NOMO-1 (cell line): ENCODE results near the gene GIGYF2.

Source experiments
- DNase-seq, 2 experiments: peaks; one replicate each; lab custom pipeline; 2025; ENCODE audit not compliant: unreplicated experiment in 2 of 2; lab: John Stamatoyannopoulos, UW

GIGYF2 gene

GRCh38 chr2:232888839-232889529 lies 191.9 kb downstream of the GIGYF2 start:
- DNase-seq = no peak

GRCh38 chr2:232889876-232890401 lies 192.8 kb downstream of the GIGYF2 start:
- no peak for DNase-seq

DNA sequence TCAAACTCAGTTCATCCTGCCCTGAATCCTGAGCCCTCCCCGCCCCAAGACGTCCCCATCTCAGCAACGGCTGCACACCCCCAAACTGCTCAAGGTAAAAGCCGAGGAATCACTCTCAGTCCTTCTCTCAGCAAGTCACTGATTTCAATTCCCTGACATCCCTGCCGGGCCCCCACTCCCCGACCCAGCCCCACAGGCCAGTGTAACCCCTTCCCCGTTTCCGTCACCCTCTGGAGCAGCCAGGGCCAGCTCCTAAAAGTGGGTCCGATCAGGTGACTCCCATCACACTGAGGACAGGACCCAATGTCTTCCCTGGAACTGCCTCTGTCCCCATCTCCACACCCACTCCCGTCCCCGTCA lies 193.4 kb downstream of the GIGYF2 start:
- no peak for DNase-seq

DNA sequence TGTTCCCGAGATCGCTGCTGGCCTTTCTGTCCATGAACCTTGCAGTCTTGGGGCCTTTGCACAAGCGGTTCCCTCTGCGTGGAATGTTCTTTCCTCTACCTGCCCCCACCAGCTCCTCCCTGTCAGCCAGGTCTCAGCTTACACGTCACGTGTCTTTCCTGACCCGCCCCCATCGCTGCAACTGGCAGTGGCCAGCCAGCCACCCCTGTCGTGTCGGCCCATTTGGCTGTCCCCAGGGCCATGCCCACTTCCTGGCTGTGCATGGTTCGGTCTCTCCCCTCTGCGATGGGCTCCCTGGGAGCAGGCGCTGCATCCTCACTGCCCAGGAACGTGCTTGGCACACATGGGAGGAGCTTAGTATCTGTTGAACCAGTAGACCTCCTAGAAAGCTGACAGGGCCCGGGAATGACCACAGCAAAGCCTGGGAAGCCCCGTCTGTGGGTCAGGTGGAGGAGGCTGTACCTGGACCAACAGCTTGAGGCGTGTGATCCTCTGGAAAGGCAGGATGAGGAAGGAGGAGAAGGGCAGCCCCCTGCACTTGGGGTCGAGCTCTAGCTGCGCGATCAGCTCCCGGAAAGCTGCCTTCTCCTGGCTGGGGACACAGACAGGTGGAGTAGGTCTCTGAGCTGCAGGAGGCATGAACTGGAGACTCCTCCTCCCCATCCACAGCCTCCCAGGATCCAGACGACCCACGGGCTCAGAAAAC lies 193.9 kb downstream of the GIGYF2 start:
- DNase-seq = no peak

GRCh38 chr2:232891621-232892071 lies 194.5 kb downstream of the GIGYF2 start:
- DNase-seq = no peak

DNA sequence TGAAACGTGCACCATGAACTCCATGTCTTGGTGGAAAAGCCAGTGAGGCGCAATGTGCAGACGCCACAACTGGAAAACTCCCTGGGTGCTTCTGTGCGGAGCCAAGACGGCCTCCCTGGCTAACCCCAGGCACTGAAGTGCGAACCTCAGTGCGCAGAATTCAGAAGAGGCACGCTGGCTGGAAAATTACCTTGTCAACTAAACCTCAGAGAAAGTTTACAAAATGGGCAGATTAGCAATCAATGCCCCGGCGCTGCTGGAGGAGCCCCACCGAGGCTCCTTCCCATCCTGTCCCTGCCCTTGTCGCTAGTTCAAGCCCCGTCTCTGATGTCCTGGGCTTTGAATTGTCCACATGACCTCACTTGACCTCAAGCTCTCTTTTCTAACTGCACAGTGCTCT lies 195.1 kb downstream of the GIGYF2 start:
- no peak for DNase-seq

- no peak for DNase-seq
These were observed 195.7 kb downstream of the GIGYF2 start for GRCh38 chr2:232892843-232893242.

DNA sequence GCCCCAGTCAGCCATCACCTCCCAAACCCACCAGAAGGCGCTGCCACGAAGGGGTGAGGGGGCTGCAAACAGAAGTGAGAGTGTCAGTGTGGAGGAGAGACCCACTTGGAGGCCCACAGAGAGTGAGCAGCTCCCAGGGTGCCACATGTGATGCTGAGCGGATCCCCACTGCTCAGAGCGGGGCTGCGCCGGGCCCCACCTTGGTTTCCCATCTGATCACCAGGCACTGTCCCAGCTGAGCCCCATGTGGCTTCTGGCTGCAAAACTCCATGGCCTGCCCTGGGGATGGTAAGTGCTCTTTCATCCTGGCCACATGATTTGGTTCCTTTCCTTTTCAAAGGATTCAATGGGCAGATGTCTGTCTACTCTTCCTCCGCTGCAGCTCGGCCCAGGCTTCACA lies 196.7 kb downstream of the GIGYF2 start:
- DNase-seq = no peak

DNA sequence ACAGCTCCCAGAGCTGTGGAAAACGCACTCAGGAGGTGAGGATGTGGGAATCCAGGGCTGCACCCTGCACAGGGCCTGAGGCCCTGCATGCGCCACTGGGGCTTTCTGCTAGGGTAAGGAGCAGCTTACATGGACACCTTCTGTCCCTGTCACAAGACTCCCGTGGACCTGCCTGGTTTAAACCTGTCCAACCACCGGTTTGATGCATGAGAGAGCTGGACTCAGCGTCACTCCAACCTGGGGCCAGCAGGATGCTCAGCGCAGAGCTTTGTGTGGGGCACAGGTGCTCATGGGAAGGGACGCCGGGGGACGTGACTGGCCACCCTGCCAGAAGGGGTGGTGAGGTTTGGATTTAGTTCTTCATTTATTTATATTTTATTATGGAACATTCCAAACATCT lies 197.1 kb downstream of the GIGYF2 start:
- DNase-seq = no peak

GRCh38 chr2:232894746-232895145 lies 197.6 kb downstream of the GIGYF2 start:
- no peak for DNase-seq

DNA sequence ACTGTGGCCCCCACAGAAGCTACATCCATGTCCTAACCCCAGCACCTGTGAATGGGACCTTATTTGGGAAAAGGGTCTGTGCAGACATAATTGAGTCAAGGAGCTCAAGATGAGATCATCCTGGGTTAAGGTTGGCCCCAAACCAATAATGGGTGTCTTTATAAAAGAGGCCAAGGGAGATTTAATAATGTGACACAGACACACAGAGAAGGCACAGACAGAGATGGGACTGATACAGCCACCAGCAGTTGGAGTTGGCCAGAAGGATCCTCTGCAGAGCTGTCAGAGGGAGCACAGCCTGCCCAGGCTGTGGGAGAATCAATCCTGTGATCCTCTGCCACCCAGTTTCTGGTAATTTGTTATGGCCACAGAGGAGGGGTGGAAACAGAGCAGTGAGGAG lies 199.0 kb downstream of the GIGYF2 start:
- DNase-seq = no peak

DNA sequence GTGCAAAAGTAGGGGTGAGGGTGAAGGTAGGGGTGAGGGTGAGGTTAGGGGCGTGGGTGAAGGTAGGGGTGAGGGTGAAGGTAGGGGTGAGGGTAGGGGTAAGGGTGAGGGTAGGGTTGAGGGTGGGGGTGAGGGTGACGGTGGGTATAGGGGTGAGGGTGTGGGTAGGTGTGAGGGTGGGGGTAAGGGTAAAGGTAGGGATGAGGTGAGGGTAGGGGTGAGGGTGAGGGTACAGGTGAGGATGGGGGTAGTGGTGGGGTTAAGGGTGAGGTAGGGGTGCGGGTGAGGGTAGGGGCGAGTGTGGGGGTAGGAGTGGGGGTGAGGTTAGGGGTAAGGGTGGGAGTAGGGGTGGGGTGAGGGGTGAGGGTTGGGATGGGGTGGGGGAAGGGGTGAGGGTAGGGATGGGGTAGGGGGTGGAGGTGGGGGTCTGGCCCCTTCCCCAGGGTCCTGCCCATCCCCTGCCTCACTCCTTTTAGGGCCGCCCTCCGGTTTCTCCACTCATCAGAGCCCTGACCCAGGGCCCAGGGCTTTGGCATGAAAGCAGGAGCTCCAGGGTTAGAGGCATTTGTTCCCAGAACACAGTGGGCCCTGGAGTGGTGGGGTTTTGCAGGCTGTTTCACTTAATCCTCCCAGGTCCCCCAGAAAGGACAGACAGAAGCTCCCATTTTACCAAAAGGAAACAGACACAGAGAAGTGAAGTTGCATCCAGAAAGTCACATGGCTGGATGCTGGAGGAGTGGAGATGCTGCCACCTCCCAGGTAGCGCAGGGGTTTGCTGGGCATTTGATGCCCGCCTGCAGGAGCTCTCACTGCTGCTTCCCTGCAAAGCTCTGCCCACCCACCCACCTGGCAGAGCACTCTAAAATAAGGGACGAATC lies 199.8 kb downstream of the GIGYF2 start:
- no peak for DNase-seq

- no peak for DNase-seq
These were observed 200.7 kb downstream of the GIGYF2 start for GRCh38 chr2:232897598-232898408.

DNA sequence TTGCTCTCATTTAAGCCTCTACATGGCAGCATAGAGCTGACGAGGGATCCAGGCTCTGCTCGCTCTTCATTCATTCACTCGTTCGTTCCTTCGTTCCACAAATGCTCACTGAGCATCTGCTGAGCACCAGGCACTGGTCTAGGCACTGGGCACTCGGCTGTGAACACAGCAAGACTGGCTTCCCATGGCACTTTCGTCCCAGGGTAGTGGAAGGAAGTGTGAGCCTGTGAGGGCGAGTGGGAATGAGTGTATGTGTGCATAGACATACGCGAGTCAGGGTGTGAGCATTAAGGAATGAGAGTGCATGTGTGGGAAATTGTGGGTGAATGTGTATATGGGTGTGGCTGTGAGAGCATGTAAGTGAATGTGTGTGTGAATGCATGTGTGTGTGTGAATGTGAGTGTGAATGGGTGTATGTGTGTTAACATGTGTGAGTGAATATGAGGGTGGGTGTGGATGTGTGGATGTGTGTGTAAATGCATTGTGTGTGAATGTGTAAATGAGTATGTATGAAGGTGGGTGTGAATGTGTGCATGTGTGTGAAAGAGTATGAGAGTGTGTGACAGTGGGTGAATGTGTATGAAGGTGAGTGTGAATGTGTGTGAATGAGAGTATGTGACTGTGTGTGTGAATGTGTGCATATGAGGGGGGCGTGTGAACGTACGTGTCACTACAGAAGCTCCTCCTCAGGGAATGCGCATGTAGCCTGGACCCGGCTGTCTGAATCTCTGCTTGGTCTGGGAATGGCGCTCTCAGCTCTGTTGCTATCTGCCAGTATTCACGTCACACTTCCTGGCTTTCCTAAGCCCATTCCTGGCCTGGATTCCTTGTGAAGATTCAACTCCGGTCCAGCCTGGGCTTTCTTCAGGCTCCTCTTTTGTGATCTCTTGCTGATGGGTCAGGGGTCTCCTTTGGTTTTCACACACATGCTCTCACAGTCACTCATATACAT lies 201.7 kb downstream of the GIGYF2 start:
- no peak for DNase-seq

GRCh38 chr2:232900811-232901735 lies 203.9 kb downstream of the GIGYF2 start:
- peak; percentile 49 to 53 for DNase-seq

DNA sequence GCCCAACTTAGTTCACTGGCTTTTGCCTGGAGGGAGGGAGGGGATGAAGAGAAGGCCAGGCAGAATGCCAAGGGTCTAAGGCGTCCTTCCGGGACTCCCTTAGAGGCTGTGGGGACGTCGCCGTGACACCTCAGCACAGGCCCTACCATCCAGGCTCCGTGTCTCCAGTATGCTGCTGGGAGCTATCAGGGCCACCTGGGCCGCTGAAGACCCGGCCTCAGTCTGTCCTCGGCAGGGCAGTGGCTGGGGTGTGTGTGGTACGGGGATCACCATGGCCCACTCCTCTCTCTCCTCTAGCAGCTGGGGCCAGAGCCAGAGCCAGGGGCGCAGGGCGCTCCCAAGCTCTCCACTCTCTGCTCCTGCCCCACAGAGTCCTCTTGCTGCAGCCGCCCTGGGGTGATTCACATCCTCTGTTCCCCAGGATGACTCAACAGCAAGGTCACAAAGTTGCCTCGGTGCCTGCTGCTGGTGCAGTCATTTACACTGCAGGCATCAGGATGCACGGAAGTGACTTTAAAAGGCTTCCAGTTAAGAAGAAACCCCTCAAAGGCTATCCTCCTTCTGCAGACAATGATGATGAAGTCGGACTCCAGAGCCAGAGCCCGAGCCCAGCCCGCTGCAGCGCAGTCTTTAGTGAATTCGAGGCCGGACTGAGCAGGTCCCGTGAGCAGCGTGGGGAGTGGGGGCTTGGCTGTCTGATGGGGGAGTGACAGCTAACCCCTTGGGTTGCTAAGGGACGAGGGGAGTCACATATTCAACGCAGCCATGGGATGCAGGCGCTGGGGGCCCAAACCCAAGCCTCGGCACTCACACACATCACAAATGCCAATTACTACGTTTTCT lies 204.8 kb downstream of the GIGYF2 start:
- DNase-seq = peak; percentile 73 to 84

DNA sequence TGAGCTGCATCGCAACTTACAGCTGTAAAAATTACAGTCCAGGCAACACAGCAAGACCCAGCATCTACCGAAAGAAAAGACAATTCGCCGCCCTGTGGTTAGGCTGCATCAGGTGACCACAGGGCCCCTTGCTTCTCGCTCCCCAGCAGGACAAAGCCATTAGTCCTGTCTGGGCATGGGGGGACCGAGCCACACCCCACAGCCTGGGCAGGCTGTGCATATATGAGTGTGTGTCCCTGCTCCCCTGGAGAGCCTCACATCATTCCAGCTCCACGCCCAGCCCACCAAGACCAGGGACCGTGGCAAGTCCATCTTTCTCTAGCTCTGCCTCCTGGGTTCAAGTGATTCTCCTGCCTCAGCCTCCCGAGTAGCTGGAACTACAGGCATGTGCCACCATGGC lies 206.9 kb downstream of the GIGYF2 start:
- no peak for DNase-seq
